Uterus (tissue), 4 donors: ENCODE data around the gene TRIM41. TPM values are rescaled to one million over a fixed set of nuclear protein-coding genes. Genes with fewer than 3 reads are reported as not detected.
"Not testable (repeated sequence)": the region's sequence is repeated elsewhere in the genome, so short reads cannot be mapped to it uniquely, and the experiment has no call there.

Experiments
- DNase-seq, 2 donors: peaks; one replicate each; pipeline ENCODE4 v3.0.0-alpha.2; 2019 to 2020
- H3K27ac ChIP-seq, 2 donors: fragments of 200-600 bp; sonication (generic); 1 replicate in 1 of 2; 2 replicates in 1 of 2; pipeline ENCODE4 v1.5.1; 2016 to 2018
- H3K27me3 ChIP-seq, 2 donors: fragments of 200-600 bp; sonication (generic); one replicate each; pipeline ENCODE4 v1.5.1; 2018 to 2019; ENCODE audit warnings: control low read depth in 1 of 2
- H3K36me3 ChIP-seq, 2 donors: fragments of 200-600 bp; sonication (generic); one replicate each; pipeline ENCODE4 v1.5.1; 2019; ENCODE audit warnings: control low read depth in 1 of 2
- H3K4me1 ChIP-seq, 2 donors: fragments of 200-600 bp; sonication (generic); one replicate each; pipeline ENCODE4 v1.5.1; 2018 to 2019; ENCODE audit warnings: control low read depth in 1 of 2
- H3K4me3 ChIP-seq, 2 donors: fragments of 200-600 bp; sonication (generic); 1 replicate in 1 of 2; 2 replicates in 1 of 2; pipeline ENCODE4 v1.5.1; 2018 to 2019; ENCODE audit warnings: mild to moderate bottlenecking in 1 of 2
- H3K9me3 ChIP-seq, 2 donors: fragments of 200-600 bp; sonication (generic); one replicate each; pipeline ENCODE4 v1.5.1; 2019; ENCODE audit warnings: control low read depth in 1 of 2
- POLR2A ChIP-seq, 2 donors: fragments of 450-650 bp; IDR thresholded peaks; one replicate each; pipeline ENCODE4 v1.6.1; 2016; ENCODE audit warnings: antibody characterized with exemption in 2 of 2, mild to moderate bottlenecking in 1 of 2, moderate library complexity in 1 of 2
- intact Hi-C: fragments of 100-400 bp; cut with DNase I; formaldehyde crosslinking; loops from one replicate; pipeline ENCODE4 v1.15.1; 2023; ENCODE audit warnings: low total_unique reads
- total RNA-seq, 4 donors: library from RNA; depleted of rRNA in 3 of 4; stranded (reverse); fragments of >200 nt in 3 of 4; gene quantifications; one replicate each; pipeline versions ENCODE4 v1.1.0 to v1.2.4, GENCODE V29; 2014 to 2023
- TF ChIP-seq, protein P1 (sequence below), 4 experiments: fragments of 200-600 bp in 2 of 4; fragments of 450-650 bp in 2 of 4; sonication (generic) in 2 of 4; IDR thresholded peaks; one replicate each; pipeline ENCODE4 v1.5.1; 2016 to 2019; ENCODE audit warnings: antibody characterized with exemption in 4 of 4, mild to moderate bottlenecking in 2 of 4, moderate library complexity in 1 of 4
- donor health status: DM: yes; HTN: yes; CAD: no.

TRIM41 gene
- total RNA-seq, 4 donors from 2014 or later, result 4.7 to 18.8 (median 12.2) TPM

DNA sequence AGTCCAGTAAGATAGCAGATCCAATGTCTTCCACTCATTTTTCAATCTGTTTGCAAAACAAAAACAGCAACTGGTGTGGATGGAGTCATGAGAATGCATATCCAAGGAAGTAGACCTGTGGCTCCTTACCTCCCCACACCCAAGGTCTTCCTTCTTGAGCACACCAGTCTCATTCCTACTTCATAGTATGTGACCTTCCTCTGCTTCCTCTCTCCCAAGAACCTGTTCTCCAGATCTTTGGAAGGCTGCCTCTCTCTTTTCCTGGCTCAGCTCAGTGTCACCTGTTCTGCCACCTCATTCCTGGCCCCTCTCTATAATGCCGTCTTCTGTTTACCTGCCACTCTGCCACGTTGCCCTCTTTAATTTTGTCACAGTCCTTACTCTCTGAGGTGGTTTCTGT, 10.1 kb upstream of the TRIM41 start:
- DNase-seq, result no peak
- intact Hi-C loops, result no loop called here
- TF ChIP-seq, protein P1, sequence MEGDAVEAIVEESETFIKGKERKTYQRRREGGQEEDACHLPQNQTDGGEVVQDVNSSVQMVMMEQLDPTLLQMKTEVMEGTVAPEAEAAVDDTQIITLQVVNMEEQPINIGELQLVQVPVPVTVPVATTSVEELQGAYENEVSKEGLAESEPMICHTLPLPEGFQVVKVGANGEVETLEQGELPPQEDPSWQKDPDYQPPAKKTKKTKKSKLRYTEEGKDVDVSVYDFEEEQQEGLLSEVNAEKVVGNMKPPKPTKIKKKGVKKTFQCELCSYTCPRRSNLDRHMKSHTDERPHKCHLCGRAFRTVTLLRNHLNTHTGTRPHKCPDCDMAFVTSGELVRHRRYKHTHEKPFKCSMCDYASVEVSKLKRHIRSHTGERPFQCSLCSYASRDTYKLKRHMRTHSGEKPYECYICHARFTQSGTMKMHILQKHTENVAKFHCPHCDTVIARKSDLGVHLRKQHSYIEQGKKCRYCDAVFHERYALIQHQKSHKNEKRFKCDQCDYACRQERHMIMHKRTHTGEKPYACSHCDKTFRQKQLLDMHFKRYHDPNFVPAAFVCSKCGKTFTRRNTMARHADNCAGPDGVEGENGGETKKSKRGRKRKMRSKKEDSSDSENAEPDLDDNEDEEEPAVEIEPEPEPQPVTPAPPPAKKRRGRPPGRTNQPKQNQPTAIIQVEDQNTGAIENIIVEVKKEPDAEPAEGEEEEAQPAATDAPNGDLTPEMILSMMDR (IDR thresholded peaks at IDR 0.05), result no peak
- no peak for TF ChIP-seq POLR2A (IDR thresholded peaks at IDR 0.05)
- Histone ChIP-seq H3K9me3 (no peaks in the 10 kb centered on the region), H3K4me1 (no peaks in the 10 kb centered on the region), H3K36me3 (no peaks in the 10 kb centered on the region), H3K4me3 (no peak overlapping the region), H3K27ac (no peak overlapping the region), H3K27me3 (no peaks in the 10 kb centered on the region)

DNA sequence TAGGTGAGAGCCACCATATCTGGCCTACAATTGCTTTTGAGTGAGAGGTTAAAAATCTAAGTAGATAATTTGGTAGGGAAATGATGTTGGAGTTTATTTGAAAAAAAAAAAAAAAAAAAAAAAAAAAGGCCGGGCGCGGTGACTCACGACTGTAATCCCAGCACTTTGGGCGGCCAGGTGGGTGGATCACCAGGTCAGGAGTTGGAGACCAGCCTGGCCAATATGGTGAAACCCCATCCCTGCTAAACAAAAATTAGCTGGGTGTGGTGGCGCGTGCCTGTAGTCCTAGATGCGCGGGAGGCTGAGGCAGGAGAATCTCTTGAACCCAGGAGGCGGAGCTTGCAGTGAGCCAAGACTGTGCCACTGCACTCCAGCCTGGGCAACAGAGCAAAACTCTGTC, 8.8 kb upstream of the TRIM41 start:
- H3K9me3 ChIP-seq, H3K36me3 ChIP-seq, H3K4me3 ChIP-seq, H3K27ac ChIP-seq, intact Hi-C loops, H3K4me1 ChIP-seq, H3K27me3 ChIP-seq, DNase-seq: not testable (repeated sequence)

DNA sequence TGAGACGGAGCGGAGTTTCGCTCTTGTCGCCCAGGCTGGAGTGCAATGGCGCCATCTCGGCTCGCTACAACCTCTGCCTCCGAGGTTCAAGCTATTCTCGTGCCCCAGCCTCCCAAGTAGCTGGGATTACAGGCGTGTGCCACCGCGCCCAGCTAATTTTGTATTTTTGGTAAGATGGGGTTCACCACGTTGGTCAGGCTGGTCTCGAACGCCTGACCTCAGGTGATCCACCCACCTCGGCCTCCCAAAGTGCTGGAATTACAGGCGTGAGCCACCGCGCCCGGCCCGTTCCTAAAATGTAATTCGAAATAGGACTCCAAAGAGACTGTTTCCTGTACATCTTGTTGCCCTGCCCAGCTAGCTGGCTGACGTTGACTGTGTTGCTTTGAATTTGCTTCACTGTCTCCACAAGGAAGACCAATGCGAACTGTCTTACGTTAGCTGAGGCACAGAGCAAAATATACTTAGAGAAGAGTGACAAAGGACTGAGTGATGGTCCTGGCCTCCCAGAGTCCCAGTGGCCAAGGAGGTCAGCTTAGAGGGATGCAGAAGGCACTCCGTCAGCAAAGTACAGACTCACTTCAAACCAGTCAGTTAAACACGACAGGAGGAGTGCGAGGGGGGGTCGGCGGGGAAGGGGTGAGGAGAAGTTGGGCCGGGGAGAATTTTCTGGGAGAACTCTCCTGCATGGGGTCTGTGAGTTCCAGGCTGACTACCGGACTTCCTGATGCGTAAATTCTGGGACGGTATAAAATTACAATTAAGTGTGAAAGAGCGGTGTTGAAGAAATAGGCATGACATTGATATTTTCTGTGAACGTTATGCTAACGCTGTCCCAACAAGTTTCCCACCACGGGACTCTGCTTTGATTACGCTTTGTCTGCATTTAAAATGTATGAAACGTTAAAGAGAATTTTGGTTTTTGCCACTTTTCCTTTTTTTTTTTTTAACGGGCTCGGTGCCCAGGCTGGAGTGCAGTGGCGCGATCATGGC, 6.8 kb upstream of the TRIM41 start:
- no peaks in the 10 kb centered on the region for H3K9me3 ChIP-seq
- no peak for TF ChIP-seq POLR2A (IDR thresholded peaks at IDR 0.05)
- TF ChIP-seq, protein P1 (IDR thresholded peaks at IDR 0.05), result no peak
- H3K4me3 ChIP-seq, result peak overlapping the region; percentile 43 to 47
- intact Hi-C loops, result no loop called here
- no peaks in the 10 kb centered on the region for H3K36me3 ChIP-seq
- peak overlapping the region; percentile 72 to 80 for H3K27ac ChIP-seq
- no peak for DNase-seq
- H3K27me3 ChIP-seq, result no peaks in the 10 kb centered on the region
- H3K4me1 ChIP-seq, result no peaks in the 10 kb centered on the region

DNA sequence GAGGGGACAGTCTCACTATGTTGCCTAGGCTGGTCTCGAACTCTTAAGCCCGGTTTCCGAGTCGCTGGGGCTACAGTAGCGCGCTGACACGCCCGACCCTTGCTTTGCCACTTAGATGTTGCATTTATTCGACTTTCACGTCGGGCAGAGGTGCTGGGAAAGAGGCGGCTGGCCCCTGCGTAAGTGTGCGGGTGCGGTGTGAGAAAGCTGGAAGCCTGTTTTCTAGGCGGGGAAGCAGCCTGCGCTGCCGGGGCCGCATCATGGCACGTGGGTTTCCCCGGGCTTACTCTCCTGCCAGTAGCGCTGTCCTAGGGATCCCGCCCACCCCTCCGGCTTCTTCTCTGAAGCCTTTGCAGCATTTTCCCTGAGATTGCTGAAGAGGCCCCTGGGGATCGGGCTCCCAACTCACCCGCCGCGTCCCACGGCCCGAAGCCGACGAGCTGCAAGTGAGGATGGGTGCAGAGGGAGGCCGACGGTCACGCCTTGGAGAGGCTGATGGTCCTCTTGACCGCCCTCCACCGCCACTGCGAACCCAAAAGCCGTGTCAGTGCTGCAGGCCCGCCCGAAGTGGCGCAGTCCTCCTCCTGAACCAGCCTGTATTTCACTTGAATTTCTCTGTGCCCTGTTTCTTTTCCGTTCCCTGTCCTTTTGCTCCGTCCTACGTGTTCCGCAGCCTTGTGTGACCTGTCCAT, 5.8 kb upstream of the TRIM41 start:
- Histone ChIP-seq H3K27ac (peak overlapping the region; percentile 72 to 80), H3K4me1 (no peaks in the 10 kb centered on the region), H3K4me3 (peak overlapping the region; percentile 43 to 47), H3K36me3 (no peaks in the 10 kb centered on the region), H3K27me3 (no peaks in the 10 kb centered on the region), H3K9me3 (no peaks in the 10 kb centered on the region)
- TF ChIP-seq, protein P1 (IDR thresholded peaks at IDR 0.05), result peak in 1 of 4 experiments; percentile 28
- TF ChIP-seq POLR2A (IDR thresholded peaks at IDR 0.05), result no peak
- intact Hi-C loops, result no loop called here
- peak; percentile 50 to 52 for DNase-seq

DNA sequence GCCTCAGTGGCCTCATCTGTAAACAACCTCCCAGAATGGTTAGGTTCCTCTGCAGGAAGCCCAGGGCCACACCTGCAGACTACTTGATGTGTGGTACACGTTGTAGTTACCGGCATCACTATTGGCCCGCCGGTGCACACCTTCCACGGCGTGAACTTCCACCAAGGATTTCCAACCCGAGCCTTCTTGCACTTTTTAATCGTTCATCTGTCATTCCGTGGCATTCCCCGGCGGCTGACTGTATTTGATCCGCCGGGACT, 5.3 kb upstream of the TRIM41 start:
- H3K4me1 ChIP-seq, result no peaks in the 10 kb centered on the region

More for the DNA sequence above, 5.3 kb upstream of the TRIM41 start:
- no peaks in the 10 kb centered on the region for H3K27me3 ChIP-seq
- intact Hi-C loops, result no loop called here
- H3K27ac ChIP-seq, result peak overlapping the region; percentile 72 to 80
- H3K36me3 ChIP-seq, result no peaks in the 10 kb centered on the region
- no peaks in the 10 kb centered on the region for H3K9me3 ChIP-seq
- no peak for DNase-seq
- peak overlapping the region; percentile 43 to 47 for H3K4me3 ChIP-seq
- TF ChIP-seq POLR2A (IDR thresholded peaks at IDR 0.05), result no peak
- TF ChIP-seq, protein P1 (IDR thresholded peaks at IDR 0.05), result no peak
